Subcutaneous abdominal adipose tissue (tissue), 5 donors: Measurements from ENCODE around the gene KATNA1.
A peak's percentile ranks its signal among the peaks of the same experiment; 100 is the strongest.

Experiments used
- H3K27ac ChIP-seq: one replicate; pipeline ENCODE4 v1.7.0; 2013; ENCODE audit warnings: low read depth, mild to moderate bottlenecking, inconsistent platforms, low read length, moderate library complexity
- H3K27me3 ChIP-seq, 5 donors: one replicate each; pipeline ENCODE4 v1.7.0; 2013; ENCODE audit warnings: low read length in 5 of 5, inconsistent platforms in 1 of 5; ENCODE audit not compliant: control insufficient read depth in 5 of 5, insufficient read depth in 4 of 5
- H3K36me3 ChIP-seq, 5 donors: one replicate each; pipeline ENCODE4 v1.7.0; 2013; ENCODE audit warnings: low read length in 5 of 5; ENCODE audit not compliant: control insufficient read depth in 5 of 5, insufficient read depth in 5 of 5
- H3K4me1 ChIP-seq, 5 donors: one replicate each; pipeline ENCODE4 v1.7.0; 2013; ENCODE audit warnings: low read length in 5 of 5, mild to moderate bottlenecking in 3 of 5, moderate library complexity in 1 of 5; ENCODE audit not compliant: control insufficient read depth in 5 of 5, insufficient read depth in 5 of 5
- H3K4me3 ChIP-seq, 5 donors: one replicate each; pipeline ENCODE4 v1.7.0; 2013; ENCODE audit warnings: low read length in 5 of 5, low read depth in 1 of 5
- H3K9ac ChIP-seq, 5 donors: one replicate each; pipeline ENCODE4 v1.7.0; 2013; ENCODE audit warnings: low read length in 5 of 5, mild to moderate bottlenecking in 4 of 5, moderate library complexity in 3 of 5
- H3K9me3 ChIP-seq, 5 donors: one replicate each; pipeline ENCODE4 v1.7.0; 2013; ENCODE audit warnings: low read length in 5 of 5; ENCODE audit not compliant: control insufficient read depth in 5 of 5
- donor health status: healthy.
- donor health status: healthy.
- donor health status: healthy.
- donor health status: healthy.
- donor health status: healthy.

Gene KATNA1

GRCh38 chr6:149545754-149546471 lies 102.6 kb downstream of the KATNA1 start, which contains the start of gene PPIL4:
PPIL4 (minus strand) TSS chr6:149546043; CDS start chr6:149546005, 38 bp downstream.
- Histone ChIP-seq H3K4me3 (peak within 1 kb of the TSS; percentile 78 to 100 (median 97)), H3K27me3 (no peaks in the 10 kb centered on the region), H3K4me1 (peaks cover 0 to 24% (median 22%) of the 10 kb centered on the region in 5 donors), H3K27ac (peak within 1 kb of the TSS; percentile 98), H3K36me3 (peaks cover 0 to under 1% (median under 1%) of the 10 kb centered on the region in 5 donors), H3K9me3 (no peaks in the 10 kb centered on the region), H3K9ac (peak within 1 kb of the TSS; percentile 95 to 100 (median 97))

DNA sequence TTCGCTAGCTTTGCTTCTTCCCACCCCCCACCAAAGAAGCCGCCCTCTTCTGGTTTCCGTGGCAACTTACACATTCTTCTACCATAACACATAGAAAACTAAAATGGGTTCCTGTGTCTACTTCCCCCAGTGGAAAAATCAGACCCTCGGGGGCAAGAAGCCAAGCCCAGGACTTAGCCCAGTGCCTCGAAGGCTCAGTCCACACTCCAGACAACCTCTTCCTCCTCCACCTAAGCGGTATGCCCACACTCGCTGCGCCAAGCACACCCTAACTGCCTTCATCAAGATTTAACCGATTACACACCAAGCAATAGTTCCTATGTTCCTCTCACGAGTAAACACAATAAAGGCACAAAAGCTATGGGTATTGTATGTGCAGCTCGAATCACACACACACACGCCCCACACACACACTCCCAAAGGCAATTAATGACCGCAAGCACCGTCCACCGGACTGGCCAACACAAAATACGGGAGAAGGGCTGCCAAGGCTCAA lies 103.2 kb downstream of the KATNA1 start:
- Histone ChIP-seq H3K36me3 (peaks cover 0 to 4% (median 3%) of the 10 kb centered on the region in 5 donors), H3K9ac (peak overlapping the region; percentile 95 to 100 (median 97)), H3K27ac (peak overlapping the region; percentile 98), H3K4me1 (peaks cover 0 to 24% (median 22%) of the 10 kb centered on the region in 5 donors), H3K9me3 (no peaks in the 10 kb centered on the region), H3K27me3 (no peaks in the 10 kb centered on the region), H3K4me3 (peak overlapping the region; percentile 78 to 100 (median 97))
